K562 (cell line): ENCODE measurements around the gene MEIS1. TPM values are rescaled to one million over a fixed set of nuclear protein-coding genes. Genes with fewer than 3 reads are reported as not detected.
A peak's percentile ranks its signal among the peaks of the same experiment; 100 is the strongest.

Source experiments
- ATAC-seq: fragments of 200-7000 bp; cut with Tn5 transposase; 3 replicates; pipeline ENCODE4 v1.9.1; 2020; ENCODE audit warnings: moderate library complexity
- BruUV-seq: library from RNA; stranded (reverse); fragments of 400-500 nt; replicated peaks from 2 replicates; lab custom pipeline; 2021; lab: Mats Ljungman, UMichigan
- CTCF ChIA-PET: fragments of 300-600 bp; formaldehyde crosslinking; extraction: SDS; loops from one replicate; lab custom pipeline; 2021; ENCODE audit warnings: low intra/inter-chr PET ratio; lab: Yijun Ruan, JAX
- POLR2A ChIA-PET: fragments of 300-600, 350-650 bp; sonication (Branson Sonifier 250); formaldehyde crosslinking; extraction: SDS; loops from one replicate; lab custom pipeline; 2021; ENCODE audit warnings: antibody characterized with exemption, inconsistent platforms; lab: Yijun Ruan, JAX
- DNase-seq, 4 experiments: peaks; one replicate each; pipeline versions ENCODE4 v3.0.0 to v3.0.0-alpha.2; 2011 to 2018; ENCODE audit warnings: low spot score in 3 of 4, mixed read lengths in 3 of 4; ENCODE audit errors: extremely low read depth in 1 of 4
- FAIRE-seq: peaks from 2 replicates; lab custom pipeline; 2011; peaks lifted over from hg19 to GRCh38; lab: Jason Lieb, UNC
- H2AFZ ChIP-seq: 2 replicates; pipeline ENCODE4 v1.6.0; 2011; ENCODE audit warnings: low read depth, low read length, control low read depth, inconsistent platforms
- H3K27ac ChIP-seq: fragments of 200-600 bp; 3 replicates; pipeline ENCODE4 v1.8.0; 2011; ENCODE audit warnings: low read depth, mild to moderate bottlenecking, control low read depth, inconsistent platforms, low read length, moderate library complexity, mixed read lengths; ENCODE audit errors: extremely low read depth
- H3K27me3 ChIP-seq, 2 experiments: fragments of 300-600 bp in 1 of 2; 2 replicates in 1 of 2; 3 replicates in 1 of 2; pipeline versions ENCODE4 v1.6.0 to v1.8.0; 2011; ENCODE audit warnings: inconsistent platforms in 2 of 2, low read length in 2 of 2, mild to moderate bottlenecking in 1 of 2, mixed read lengths in 1 of 2, moderate library complexity in 1 of 2; ENCODE audit not compliant: control insufficient read depth in 2 of 2, insufficient read depth in 2 of 2
- H3K36me3 ChIP-seq: fragments of 300-600 bp; 3 replicates; pipeline ENCODE4 v1.8.0; 2011; ENCODE audit warnings: mild to moderate bottlenecking, low read length, inconsistent platforms; ENCODE audit not compliant: control insufficient read depth, insufficient read depth
- H3K4me1 ChIP-seq, 2 experiments: fragments of 200-600 bp in 1 of 2; replicated peaks in 1 of 2; 2 replicates in 1 of 2; 3 replicates in 1 of 2; pipeline versions ENCODE4 v1.5.1 to v1.8.0; 2011; ENCODE audit warnings: inconsistent platforms in 2 of 2, low read length in 2 of 2, mild to moderate bottlenecking in 1 of 2, mixed read lengths in 1 of 2, moderate library complexity in 1 of 2; ENCODE audit not compliant: control insufficient read depth in 2 of 2, insufficient read depth in 2 of 2
- H3K4me2 ChIP-seq: 2 replicates; pipeline ENCODE4 v1.6.1; 2011; ENCODE audit warnings: low read length, control low read depth, inconsistent platforms, mixed read lengths; ENCODE audit not compliant: insufficient read depth
- H3K4me3 ChIP-seq: fragments of 200-600 bp; sonication (generic), shearing (Covaris generic); 2 replicates; pipeline ENCODE4 v1.5.1; 2016; ENCODE audit warnings: control low read depth, inconsistent platforms
- H3K79me2 ChIP-seq: fragments of 200-600 bp; 3 replicates; pipeline ENCODE4 v1.8.0; 2011; ENCODE audit warnings: low read length, inconsistent platforms; ENCODE audit not compliant: control insufficient read depth, insufficient read depth
- H3K9ac ChIP-seq, 2 experiments: 2 replicates each; pipeline versions ENCODE4 v1.6.0 to v1.6.1; 2011; ENCODE audit warnings: low read depth in 2 of 2, low read length in 2 of 2, control low read depth in 1 of 2, inconsistent platforms in 1 of 2, mild to moderate bottlenecking in 1 of 2, mixed read lengths in 1 of 2; ENCODE audit not compliant: insufficient read depth in 1 of 2
- H3K9me1 ChIP-seq: one replicate; pipeline ENCODE4 v1.6.0; 2011; ENCODE audit warnings: inconsistent platforms, mild to moderate bottlenecking, low read length, moderate library complexity; ENCODE audit not compliant: control insufficient read depth, insufficient read depth
- H3K9me3 ChIP-seq: replicated peaks from 2 replicates; pipeline ENCODE4 v1.5.1; 2011; ENCODE audit warnings: low read depth, low read length, inconsistent platforms; ENCODE audit not compliant: control insufficient read depth, insufficient read depth
- H4K20me1 ChIP-seq: replicated peaks from 2 replicates; pipeline ENCODE4 v1.6.1; 2011; ENCODE audit warnings: low read length, inconsistent platforms, mixed read lengths; ENCODE audit not compliant: control insufficient read depth, insufficient read depth
- BACH1 ChIP-seq: fragments of 200-800 bp; sonication (Bioruptor generic); IDR thresholded peaks from 2 replicates; pipeline ENCODE4 v1.6.1; 2016; ENCODE audit warnings: missing genetic modification characterization, missing compliant biosample characterization
- C11orf30 ChIP-seq: fragments of 450-650 bp; IDR thresholded peaks from 2 replicates; pipeline ENCODE4 v1.6.1; 2016; ENCODE audit warnings: low read depth, mild to moderate bottlenecking
- CEBPG ChIP-seq, 3 experiments: fragments of 200-800 bp in 1 of 3; sonication (Bioruptor generic) in 1 of 3; sonication (generic) in 1 of 3; formaldehyde crosslinking in 1 of 3; IDR thresholded peaks in 2 of 3; conservative IDR thresholded peaks in 1 of 3; 2 replicates each; pipeline versions ENCODE4 v1.6.1 to v1.8.0; 2016 to 2022; ENCODE audit warnings: missing compliant biosample characterization in 2 of 3, missing genetic modification characterization in 2 of 3, mild to moderate bottlenecking in 1 of 3, missing genetic modification reagents in 1 of 3
- MAFF ChIP-seq: IDR thresholded peaks from 2 replicates; pipeline ENCODE4 v1.6.1; 2012; ENCODE audit warnings: low read length, improper control_type of control experiment
- MAFG ChIP-seq: fragments of 450-650 bp; conservative IDR thresholded peaks from 2 replicates; pipeline ENCODE4 v1.6.1; 2016; ENCODE audit warnings: missing genetic modification characterization, missing compliant biosample characterization
- NR0B1 ChIP-seq: fragments of 450-650 bp; IDR thresholded peaks from one replicate; pipeline ENCODE4 v1.6.1; 2018; ENCODE audit warnings: mild to moderate bottlenecking, moderate library complexity; ENCODE audit not compliant: partially characterized antibody
- NR2F6 ChIP-seq: fragments of 450-650 bp; formaldehyde crosslinking; IDR thresholded peaks from 2 replicates; pipeline ENCODE4 v1.4.0; 2020; ENCODE audit warnings: mild to moderate bottlenecking
- PHF21A ChIP-seq: fragments of 450-650 bp; IDR thresholded peaks from 2 replicates; pipeline ENCODE4 v1.6.1; 2017; ENCODE audit warnings: low read depth, borderline replicate concordance
- ZNF316 ChIP-seq: fragments of 450-650 bp; IDR thresholded peaks from 2 replicates; pipeline ENCODE4 v1.6.1; 2016
- WGBS: fragments of 100-300 bp; shearing (Covaris generic); methylation state at CpG from one replicate; pipeline ENCODE4 v1.1.6; 2016; ENCODE audit warnings: low coverage, mixed read lengths; ENCODE audit not compliant: insufficient coverage; ENCODE audit errors: missing lambda C conversion rate; 5-methylcytosine and 5-hydroxymethylcytosine counted together
- in situ Hi-C: fragments of 300-500 bp; cut with MboI; formaldehyde crosslinking; loops from 4 replicates; pipeline ENCODE4 v1.15.0; 2018; ENCODE audit warnings: inconsistent platforms, mixed read lengths
- intact Hi-C: fragments of 100-400 bp; cut with micrococcal nuclease; formaldehyde crosslinking; loops from 2 replicates; pipeline ENCODE4 v1.14.2; 2022
- polyA plus RNA-seq, 8 experiments: library from polyadenylated mRNA; depleted of rRNA in 4 of 8; stranded (reverse) in 5 of 8; unstranded in 3 of 8; fragments of >200 nt; fragmentation: Nextera tagmentation in 2 of 8; fragmentation: Illumina TruSeq in 1 of 8; extraction: Ambion mirVana in 2 of 8; extraction: Trizol in 1 of 8; gene quantifications; 2 replicates each; pipeline versions ENCODE4 v1.2.1 to v1.2.3, GENCODE V29; 2011 to 2014; ENCODE audit warnings: inconsistent platforms in 1 of 8, missing spikeins in 1 of 8
- total RNA-seq, 7 experiments: library from RNA; depleted of rRNA in 6 of 7; stranded (reverse); fragments of >200 nt in 6 of 7; fragmentation: Illumina TruSeq in 2 of 7; extraction: Trizol in 2 of 7; gene quantifications; 2 replicates each; pipeline versions ENCODE4 v1.2.1 to v1.2.3, GENCODE V29; 2011 to 2021; ENCODE audit warnings: low replicate concordance in 1 of 7
- TF ChIP-seq, protein P1 (sequence below): fragments of 250-450 bp; sonication (Bioruptor Pico); IDR thresholded peaks from 2 replicates; pipeline ENCODE4 v1.9.0; 2021; ENCODE audit warnings: mild to moderate bottlenecking, inconsistent platforms

The MEIS1 gene
- total and polyA plus RNA-seq, 9 of the 15 experiments (the other 6 are each of a cell fraction or from before 2014, with no cell fraction given), result 2.3 to 9.0 (median 5.9) TPM

DNA sequence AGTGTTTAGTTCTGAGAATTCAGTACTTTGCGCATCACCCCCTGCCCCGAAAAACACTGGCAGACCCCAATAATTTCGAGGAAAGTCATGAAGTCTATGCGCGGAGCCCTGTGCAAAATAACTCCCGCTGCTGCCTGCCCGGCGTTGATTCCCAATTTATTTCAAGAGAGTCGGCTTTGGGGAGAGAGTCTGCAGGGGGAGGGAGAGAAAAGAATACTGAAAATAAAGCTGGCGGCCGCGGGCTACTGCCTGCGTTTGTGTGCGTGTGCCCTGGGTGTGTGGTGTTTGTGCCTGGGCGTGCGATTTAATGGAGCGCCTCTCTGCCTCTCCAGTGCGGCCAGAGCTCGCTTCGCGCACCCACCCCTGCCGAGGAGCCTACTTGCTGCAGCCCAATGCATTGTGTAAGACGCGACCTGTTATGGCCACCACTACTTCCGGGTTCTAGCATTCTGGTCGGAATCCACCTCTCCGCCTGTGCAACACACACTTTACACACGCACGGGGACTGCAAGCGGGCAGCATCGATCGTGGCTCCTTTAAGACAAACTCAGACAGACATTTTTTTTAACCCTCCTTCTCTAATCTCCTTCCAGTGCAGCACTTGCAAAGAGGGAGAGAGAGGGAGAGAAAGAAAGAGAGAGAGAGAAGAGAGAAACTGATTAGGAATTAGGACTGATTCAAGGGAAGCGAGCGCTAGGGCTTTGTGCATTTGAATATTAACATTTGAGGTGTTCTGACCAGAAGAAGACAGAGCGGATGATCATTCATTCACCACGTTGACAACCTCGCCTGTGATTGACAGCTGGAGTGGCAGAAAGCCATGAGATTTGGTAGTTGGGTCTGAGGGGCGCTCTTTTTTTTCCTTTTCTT lies at the start of gene MEIS1 (continued):
- no peak for TF ChIP-seq NR0B1

DNA sequence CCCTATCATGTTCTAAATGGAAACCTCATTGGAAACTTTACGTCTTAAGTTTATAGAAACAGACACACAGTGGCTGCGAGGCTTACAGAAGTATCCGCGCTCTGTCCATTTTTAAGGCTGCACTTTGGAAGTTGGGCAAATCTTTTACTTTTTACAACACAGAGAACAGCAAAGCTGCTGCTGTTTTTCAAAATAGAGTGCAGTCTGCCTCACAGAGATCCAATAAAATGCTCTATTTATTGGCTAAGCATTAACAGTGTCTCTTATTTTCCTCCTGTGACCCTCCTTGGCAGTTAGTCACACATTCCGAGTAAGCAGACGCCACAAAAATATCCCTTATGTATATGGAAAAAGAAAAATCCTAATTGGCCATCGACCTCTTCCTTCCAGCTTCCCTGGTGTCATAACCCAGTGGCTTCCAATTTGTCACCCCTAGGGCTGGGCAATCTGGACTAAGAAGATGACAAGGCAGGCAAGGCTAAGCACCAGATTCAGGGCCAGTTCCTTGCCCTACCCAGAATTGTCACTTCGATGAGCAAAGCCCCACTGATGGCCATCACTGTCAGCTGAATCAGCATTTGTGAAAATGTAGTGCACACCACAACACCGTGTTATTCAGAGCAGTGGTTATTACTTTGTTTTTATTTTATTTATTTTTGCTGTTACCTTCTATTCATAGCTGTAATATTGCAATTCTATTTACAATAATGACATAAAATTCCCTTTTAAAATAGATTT lies 47.7 kb upstream of the MEIS1 start:
- Histone ChIP-seq H3K9me1 (no peaks in the 10 kb centered on the region), H2AFZ (no peak overlapping the region), H3K9me3 (no peaks in the 10 kb centered on the region), H3K36me3 (no peaks in the 10 kb centered on the region), H3K79me2 (no peaks in the 10 kb centered on the region), H3K9ac (no peak overlapping the region), H4K20me1 (no peaks in the 10 kb centered on the region), H3K27ac (no peak overlapping the region), H3K4me1 (peaks cover 0 to 8% of the 10 kb centered on the region in 2 experiments; a peak in 3 of 5 replicates), H3K27me3 (no peaks in the 10 kb centered on the region; a peak in 1 of 5 replicates), H3K4me2 (no peak overlapping the region), H3K4me3 (no peak overlapping the region)
- FAIRE-seq, result no peak
- no TSS peak for BruUV-seq
- in situ Hi-C loops, result no loop called here
- WGBS, result 9% methylated on average over 9 of the region's 9 CpGs
- TF ChIP-seq NR2F6 (CRISPR knock-in tag) (no peak), MAFG (tag) (peak; percentile 54), PHF21A (no peak), CEBPG (CRISPR knock-in tag; IDR thresholded peaks at IDR 0.05) (no peak), CEBPG (tag; conservative IDR thresholded peaks at IDR 0.05 in 1 of 2, IDR thresholded peaks at IDR 0.05 in 1 of 2) (no peak), ZNF316 (peak; percentile 52), C11orf30 (peak; percentile 35; the same call in 1 of the 2 replicates), BACH1 (tag) (no peak), MAFF (0 out of 2 replicates have a peak, but pooled peaks have one; percentile 13)
- TF ChIP-seq, protein P1, sequence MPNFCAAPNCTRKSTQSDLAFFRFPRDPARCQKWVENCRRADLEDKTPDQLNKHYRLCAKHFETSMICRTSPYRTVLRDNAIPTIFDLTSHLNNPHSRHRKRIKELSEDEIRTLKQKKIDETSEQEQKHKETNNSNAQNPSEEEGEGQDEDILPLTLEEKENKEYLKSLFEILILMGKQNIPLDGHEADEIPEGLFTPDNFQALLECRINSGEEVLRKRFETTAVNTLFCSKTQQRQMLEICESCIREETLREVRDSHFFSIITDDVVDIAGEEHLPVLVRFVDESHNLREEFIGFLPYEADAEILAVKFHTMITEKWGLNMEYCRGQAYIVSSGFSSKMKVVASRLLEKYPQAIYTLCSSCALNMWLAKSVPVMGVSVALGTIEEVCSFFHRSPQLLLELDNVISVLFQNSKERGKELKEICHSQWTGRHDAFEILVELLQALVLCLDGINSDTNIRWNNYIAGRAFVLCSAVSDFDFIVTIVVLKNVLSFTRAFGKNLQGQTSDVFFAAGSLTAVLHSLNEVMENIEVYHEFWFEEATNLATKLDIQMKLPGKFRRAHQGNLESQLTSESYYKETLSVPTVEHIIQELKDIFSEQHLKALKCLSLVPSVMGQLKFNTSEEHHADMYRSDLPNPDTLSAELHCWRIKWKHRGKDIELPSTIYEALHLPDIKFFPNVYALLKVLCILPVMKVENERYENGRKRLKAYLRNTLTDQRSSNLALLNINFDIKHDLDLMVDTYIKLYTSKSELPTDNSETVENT (CRISPR knock-in tag), result no peak
- ATAC-seq, result no peak
- ChIA-PET POLR2A (no interaction called here), CTCF (no interaction called here)
- no peak for DNase-seq
- intact Hi-C loops, result no loop called here
